Body of pancreas (tissue), 4 donors: Measurements from ENCODE around the gene FAM193B. TPM values are rescaled to one million over a fixed set of nuclear protein-coding genes. Genes with fewer than 3 reads are reported as not detected.

Experiments
- ATAC-seq: fragments of 150-250 bp; one replicate; pipeline ENCODE4 v1.9.1; 2016
- DNase-seq, 4 donors: peaks; one replicate each; pipeline ENCODE4 v3.0.0-alpha.2; 2019
- H3K27ac ChIP-seq, 4 donors: fragments of 200-600 bp; sonication (generic); 1 replicate in 3 of 4; 2 replicates in 1 of 4; pipeline versions ENCODE4 v1.5.1 to v1.6.1; 2016 to 2019; ENCODE audit warnings: mild to moderate bottlenecking in 1 of 4, mixed read lengths in 1 of 4, moderate library complexity in 1 of 4
- H3K27me3 ChIP-seq, 2 donors: fragments of 200-600 bp; sonication (generic); one replicate each; pipeline ENCODE4 v1.6.0; 2016; ENCODE audit warnings: mild to moderate bottlenecking in 1 of 2
- H3K36me3 ChIP-seq, 2 donors: fragments of 200-600 bp; sonication (generic); replicated peaks in 1 of 2; 2 replicates each; pipeline ENCODE4 v1.5.1; 2016; ENCODE audit warnings: low read depth in 2 of 2; ENCODE audit not compliant: insufficient read depth in 1 of 2
- H3K4me1 ChIP-seq: fragments of 200-600 bp; sonication (generic); one replicate; pipeline ENCODE4 v1.6.0; 2016
- H3K4me3 ChIP-seq, 2 donors: fragments of 200-600 bp; sonication (generic); 1 replicate in 1 of 2; 2 replicates in 1 of 2; pipeline ENCODE4 v1.5.1; 2016 to 2019
- H3K9me3 ChIP-seq, 3 donors: fragments of 200-600 bp; sonication (generic); 1 replicate in 2 of 3; 2 replicates in 1 of 3; pipeline ENCODE4 v1.5.1; 2016
- CTCF ChIP-seq, 7 experiments: fragments of 450-650 bp in 4 of 7; fragments of 200-600 bp in 3 of 7; sonication (generic) in 3 of 7; IDR thresholded peaks; one replicate each; pipeline ENCODE4 v1.5.1; 2016 to 2019; ENCODE audit warnings: antibody characterized with exemption in 7 of 7
- POLR2A ChIP-seq, 3 donors: fragments of 450-650 bp; IDR thresholded peaks; one replicate each; pipeline ENCODE4 v1.6.1; 2016; ENCODE audit warnings: antibody characterized with exemption in 3 of 3, mild to moderate bottlenecking in 2 of 3
- WGBS, 2 donors: methylation state at CpG; one replicate each; pipeline ENCODE4 v1.1.5; 2017; 5-methylcytosine and 5-hydroxymethylcytosine counted together
- intact Hi-C: fragments of 100-400 bp; cut with DNase I; formaldehyde crosslinking; loops from one replicate; pipeline ENCODE4 v1.15.1; 2023
- total RNA-seq, 2 donors: library from RNA; depleted of rRNA; stranded (reverse); fragments of >200 nt; gene quantifications; one replicate each; pipeline ENCODE4 v1.1.0, GENCODE V29; 2016

FAM193B gene
- total RNA-seq, 2 donors from 2014 or later = 79.9 to 133 TPM

DNA sequence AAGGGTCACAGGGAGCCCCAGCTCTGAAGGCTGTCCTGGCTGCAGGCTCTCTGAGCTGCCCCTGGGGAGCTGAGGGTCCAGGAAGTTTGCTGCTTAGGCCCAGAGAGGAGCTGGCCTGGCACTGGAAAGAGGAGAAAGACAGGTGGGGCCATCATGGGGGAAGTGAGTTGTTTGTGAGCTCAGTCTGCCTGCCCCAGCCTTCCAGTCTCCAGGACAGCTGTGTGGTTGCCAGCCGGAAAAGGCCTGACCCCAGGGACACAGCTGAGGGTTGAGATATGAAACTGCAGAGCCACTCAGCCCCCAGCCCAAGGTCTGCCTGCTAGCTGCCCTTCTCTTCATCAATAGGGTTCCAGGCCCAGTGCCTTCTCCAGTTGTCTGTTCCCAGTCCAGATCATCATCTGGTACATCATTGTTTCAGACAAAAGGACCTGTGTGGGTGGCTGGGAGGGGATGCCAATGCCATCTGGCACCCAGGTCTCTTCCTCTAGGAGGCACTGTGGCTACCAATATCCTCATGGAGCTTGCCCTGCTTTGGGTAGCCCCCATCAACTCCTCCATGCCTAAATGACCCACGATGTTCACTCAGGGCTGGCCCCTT lies 33.3 kb downstream of the FAM193B start:
- Histone ChIP-seq H3K27me3 (no peaks in the 10 kb centered on the region), H3K36me3 (peaks cover 0 to 17% of the 10 kb centered on the region in 2 donors), H3K4me1 (peaks cover 10% of the 10 kb centered on the region), H3K27ac (no peak overlapping the region), H3K4me3 (no peak overlapping the region), H3K9me3 (no peaks in the 10 kb centered on the region)
- ATAC-seq (no peak), DNase-seq (no peak)
- TF ChIP-seq CTCF (IDR thresholded peaks at IDR 0.05) (no peak), POLR2A (IDR thresholded peaks at IDR 0.05) (no peak)
- 75% methylated on average over 2 of the region's 2 CpGs; no CpG with 5 or more reads in 1 of the 2 donors for WGBS, 2 donors
- intact Hi-C loops = no loop called here

GRCh38 chr5:177520271-177520670 lies 34.1 kb downstream of the FAM193B start:
- WGBS, 2 donors = 77 to 100% methylated on average over 3 of the region's 3 CpGs
- Histone ChIP-seq H3K9me3 (no peaks in the 10 kb centered on the region), H3K36me3 (peaks cover 0 to 17% of the 10 kb centered on the region in 2 donors), H3K4me1 (peaks cover 18% of the 10 kb centered on the region), H3K27me3 (no peaks in the 10 kb centered on the region), H3K4me3 (no peak overlapping the region), H3K27ac (no peak overlapping the region)
- DNase-seq = no peak
- intact Hi-C loops = no loop called here
- TF ChIP-seq POLR2A (IDR thresholded peaks at IDR 0.05) (no peak), CTCF (IDR thresholded peaks at IDR 0.05) (no peak)
- ATAC-seq = no peak

DNA sequence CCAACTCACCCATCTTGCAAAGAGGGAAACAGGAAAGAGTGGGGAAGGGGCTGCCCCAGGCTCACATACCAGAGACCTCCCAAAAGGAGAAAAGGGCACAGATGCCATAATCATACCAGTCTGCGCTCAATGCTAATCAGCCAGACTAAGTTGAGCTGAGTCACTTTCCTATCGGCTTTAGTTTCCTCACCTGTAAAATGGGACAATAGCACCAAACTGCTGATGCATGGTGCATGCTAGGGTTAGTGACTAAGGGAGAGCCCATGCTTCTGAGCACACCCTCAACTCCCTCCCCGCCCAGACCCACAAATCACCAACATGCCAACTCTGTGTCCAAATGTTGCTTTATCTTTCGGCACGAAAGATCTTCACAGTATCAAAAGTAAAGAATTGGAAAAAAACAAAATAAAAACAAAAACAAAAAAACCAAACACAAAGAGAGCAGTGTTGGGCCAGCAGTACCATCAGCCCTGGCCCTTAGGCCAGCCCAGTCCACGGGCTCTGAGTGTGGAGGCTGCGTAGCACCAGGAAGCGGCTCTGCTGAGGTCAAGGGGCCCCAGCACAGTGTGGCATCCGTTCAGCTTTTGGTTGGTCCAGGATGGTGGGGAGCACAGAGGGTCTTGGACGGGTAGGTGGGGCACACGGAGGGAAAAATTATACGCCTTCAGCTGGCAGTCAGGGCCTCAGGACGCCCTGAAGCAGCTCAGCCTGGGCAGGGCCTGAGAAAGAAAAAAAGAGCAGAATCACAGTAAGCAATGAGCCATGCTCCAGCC lies 34.7 kb downstream of the FAM193B start:
- DNase-seq (no peak), ATAC-seq (no peak)
- H3K27ac ChIP-seq = no peak overlapping the region
- TF ChIP-seq CTCF (IDR thresholded peaks at IDR 0.05) (no peak), POLR2A (IDR thresholded peaks at IDR 0.05) (no peak)
- 84% methylated on average over 12 to 13 of the region's 13 CpGs for WGBS, 2 donors
- no peaks in the 10 kb centered on the region for H3K27me3 ChIP-seq
- H3K9me3 ChIP-seq = no peaks in the 10 kb centered on the region
- H3K4me1 ChIP-seq = peaks cover 24% of the 10 kb centered on the region
- intact Hi-C loops = no loop called here
- H3K36me3 ChIP-seq = peaks cover 4 to 20% of the 10 kb centered on the region in 2 donors
- H3K4me3 ChIP-seq = no peak overlapping the region

DNA sequence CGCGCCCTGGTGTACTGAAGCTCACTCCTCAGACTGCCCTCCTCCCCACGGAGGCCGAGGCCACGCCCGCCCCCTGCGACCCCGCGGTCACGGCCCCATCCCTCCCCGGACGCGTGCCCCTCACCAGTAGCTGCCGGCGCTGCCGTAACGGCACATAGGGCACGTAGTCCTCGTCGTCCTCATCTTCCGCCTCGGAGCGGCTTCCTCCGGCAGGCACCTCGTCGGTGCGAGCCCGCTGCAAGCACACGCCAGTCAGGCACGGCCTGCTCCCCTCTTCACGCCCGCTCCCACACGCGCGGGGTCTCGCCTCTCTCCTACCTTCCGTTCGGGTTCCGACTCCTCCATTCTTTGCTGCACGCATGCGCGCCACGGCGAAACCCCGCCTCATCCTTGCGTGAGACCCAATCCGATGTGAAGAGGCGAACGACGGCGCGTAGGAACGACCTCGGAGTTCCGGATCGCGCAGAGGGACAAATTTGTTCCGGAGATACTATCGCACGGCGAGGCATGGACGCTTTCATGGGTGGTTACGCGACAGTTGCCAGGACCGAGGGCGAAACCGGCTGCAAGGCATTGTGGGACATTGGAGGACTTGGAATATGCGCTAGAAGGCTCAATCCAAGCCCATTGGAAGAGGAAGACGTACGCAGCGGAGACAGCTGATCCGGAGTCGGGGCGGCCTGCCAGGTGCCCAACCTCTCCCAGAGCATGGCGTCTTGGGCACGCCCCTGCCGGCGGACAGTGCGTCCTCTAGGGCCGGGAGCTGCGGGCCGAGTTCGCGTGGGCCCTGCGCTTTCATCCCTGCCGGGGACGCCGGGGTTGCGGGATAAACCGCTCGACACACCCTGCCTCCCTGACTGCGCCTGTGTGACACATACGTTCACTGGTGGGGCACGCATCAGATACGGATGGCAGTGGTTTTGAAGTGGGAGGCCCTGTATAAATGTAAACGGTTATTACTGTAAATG lies 37.5 kb downstream of the FAM193B start, which contains the start of gene DDX41:
TSS of gene DDX41 (minus strand) at position 361 of the 968 bp plus-strand sequence. CDS start at position 345, 16 bp downstream.
- TF ChIP-seq POLR2A (IDR thresholded peaks at IDR 0.05) (peak; percentile 32 to 73 (median 70)), CTCF (IDR thresholded peaks at IDR 0.05) (peak in 2 of 7 experiments; percentile 29 to 30)
- H3K9me3 ChIP-seq = no peaks in the 10 kb centered on the region
- peaks cover 27% of the 10 kb centered on the region for H3K4me1 ChIP-seq
- DNase-seq = peak; percentile 97 to 99 (median 98)
- peak within 1 kb of the TSS; percentile 68 to 84 (median 76) for H3K27ac ChIP-seq
- ATAC-seq = peak; percentile 94
- WGBS, 2 donors = 0% methylated on average over 41 to 80 of the region's 96 CpGs
- peaks cover 16 to 31% of the 10 kb centered on the region in 2 donors for H3K36me3 ChIP-seq
- H3K4me3 ChIP-seq = peak within 1 kb of the TSS; percentile 80 to 97
- H3K27me3 ChIP-seq = no peaks in the 10 kb centered on the region
- intact Hi-C loops = no loop called here
